ENCODE data around the gene ZRSR2. TPM values are rescaled to one million over a fixed set of nuclear protein-coding genes. Genes with fewer than 3 reads are reported as not detected.

The ZRSR2 gene
- total RNA-seq, 1 experiment from 2014 or later: 4.6 TPM

DNA sequence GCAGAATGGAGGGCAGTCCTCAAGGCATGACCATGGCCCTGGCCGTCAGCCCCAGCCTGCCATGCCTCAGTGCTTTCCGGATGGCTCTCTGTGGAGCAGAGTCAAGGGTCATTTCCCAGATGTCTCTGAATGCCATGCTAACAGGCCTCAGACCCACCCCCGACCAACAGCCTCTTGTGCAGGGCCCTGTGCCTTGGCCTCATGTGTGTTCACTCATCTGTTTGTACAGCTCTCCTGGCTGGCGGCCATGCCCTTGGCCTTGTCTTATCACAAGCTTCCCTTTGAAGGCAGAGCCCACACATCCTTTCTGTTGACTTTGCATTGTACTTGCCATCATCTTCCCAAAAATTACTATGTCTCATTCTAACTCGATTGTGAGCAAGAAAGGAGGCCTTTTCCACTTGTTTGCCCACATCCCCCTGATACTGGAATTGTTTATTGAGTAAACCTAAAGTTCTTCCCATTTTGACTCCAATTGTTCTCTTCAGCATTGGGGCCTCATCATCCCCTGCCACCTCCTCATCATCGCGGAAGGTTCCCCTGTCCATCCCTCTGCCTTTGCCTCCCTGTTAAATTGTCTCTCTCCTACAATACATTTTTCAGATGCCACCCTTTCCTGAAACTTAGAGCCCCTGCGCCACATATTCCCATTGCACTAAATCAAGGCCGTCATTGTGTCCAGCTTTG is 46.0 kb upstream of the ZRSR2 start:
- no TSS peak for BruUV-seq (replicated peaks)
- ATAC-seq: no peak

DNA sequence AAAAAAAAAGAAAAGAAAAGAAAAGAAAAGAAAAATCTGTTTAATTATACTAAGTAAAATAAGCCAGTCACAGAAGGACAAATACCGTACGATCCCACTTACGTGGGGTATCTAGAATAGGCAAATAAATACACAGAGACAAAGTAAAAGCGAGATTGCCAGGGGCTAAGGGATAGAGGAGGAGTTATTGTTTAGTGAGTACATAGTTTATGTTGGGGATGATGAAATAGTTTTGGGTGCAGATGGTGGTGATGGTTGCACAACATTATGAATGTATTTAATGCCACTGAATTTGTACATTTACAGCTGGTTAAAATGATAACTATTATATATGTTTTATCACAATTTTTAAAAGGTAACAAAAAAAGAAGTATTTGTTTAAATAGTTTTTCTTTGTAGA is 45.1 kb upstream of the ZRSR2 start:
- H3K27me3 ChIP-seq (ENCODE audit: insufficient read depth, low read length): no peaks in the 10 kb centered on the region
- DNase-seq (ENCODE audit: low read depth, low spot score) (no peak), ATAC-seq (no peak)
- no peak overlapping the region for H3K4me3 ChIP-seq (replicated peaks in 1 of 2; ENCODE audit: low read depth in 1 of 2, low read length in 2 of 2)
- ChIA-PET CTCF (no interaction called here), POLR2A (no interaction called here), RAD21 (ENCODE audit: low non-redundant PET in 1 of 2, low total read pairs in 2 of 2, uncharacterized antibody in 2 of 2, unreplicated experiment in 2 of 2) (no interaction called here)
- no peaks in the 10 kb centered on the region for H3K79me2 ChIP-seq (ENCODE audit: insufficient read depth, low read length)
- no peaks in the 10 kb centered on the region for H3K9me3 ChIP-seq (ENCODE audit: control insufficient read depth in 1 of 2, insufficient read depth in 1 of 2, low read depth in 1 of 2, low read length in 2 of 2)
- no peak overlapping the region for H3K4me2 ChIP-seq (ENCODE audit: low read length)
- H3K36me3 ChIP-seq (ENCODE audit: control insufficient read depth in 1 of 2, insufficient read depth in 2 of 2, low read length in 2 of 2): no peaks in the 10 kb centered on the region
- H3K9ac ChIP-seq (ENCODE audit: low read length): no peak overlapping the region
- no peaks in the 10 kb centered on the region for H3K4me1 ChIP-seq (ENCODE audit: control insufficient read depth in 1 of 2, insufficient read depth in 2 of 2, low read length in 2 of 2)
- H3K27ac ChIP-seq (ENCODE audit: low read depth, low read length): no peak overlapping the region
- no TSS peak for BruUV-seq (replicated peaks)
- no peak overlapping the region for H2AFZ ChIP-seq (ENCODE audit: low read depth, low read length, poor library complexity, severe bottlenecking)
- no peaks in the 10 kb centered on the region for H4K20me1 ChIP-seq (ENCODE audit: insufficient read depth)
- intact Hi-C loops (cut with micrococcal nuclease): no loop called here
- no peaks in the 10 kb centered on the region for H3K9me2 ChIP-seq (ENCODE audit: insufficient read depth)
- TF ChIP-seq, protein P1, sequence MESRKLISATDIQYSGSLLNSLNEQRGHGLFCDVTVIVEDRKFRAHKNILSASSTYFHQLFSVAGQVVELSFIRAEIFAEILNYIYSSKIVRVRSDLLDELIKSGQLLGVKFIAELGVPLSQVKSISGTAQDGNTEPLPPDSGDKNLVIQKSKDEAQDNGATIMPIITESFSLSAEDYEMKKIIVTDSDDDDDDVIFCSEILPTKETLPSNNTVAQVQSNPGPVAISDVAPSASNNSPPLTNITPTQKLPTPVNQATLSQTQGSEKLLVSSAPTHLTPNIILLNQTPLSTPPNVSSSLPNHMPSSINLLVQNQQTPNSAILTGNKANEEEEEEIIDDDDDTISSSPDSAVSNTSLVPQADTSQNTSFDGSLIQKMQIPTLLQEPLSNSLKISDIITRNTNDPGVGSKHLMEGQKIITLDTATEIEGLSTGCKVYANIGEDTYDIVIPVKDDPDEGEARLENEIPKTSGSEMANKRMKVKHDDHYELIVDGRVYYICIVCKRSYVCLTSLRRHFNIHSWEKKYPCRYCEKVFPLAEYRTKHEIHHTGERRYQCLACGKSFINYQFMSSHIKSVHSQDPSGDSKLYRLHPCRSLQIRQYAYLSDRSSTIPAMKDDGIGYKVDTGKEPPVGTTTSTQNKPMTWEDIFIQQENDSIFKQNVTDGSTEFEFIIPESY (IDR thresholded peaks at IDR 0.05; ENCODE audit: extremely low read depth, insufficient replicate concordance, low read length): no peak
- no peak for TF ChIP-seq SRF (IDR thresholded peaks at IDR 0.05; ENCODE audit: low read depth)
- TF ChIP-seq FOSL1 (IDR thresholded peaks at IDR 0.05; ENCODE audit: low read depth): no peak
- no peak for TF ChIP-seq YY1 (IDR thresholded peaks at IDR 0.05; ENCODE audit: extremely low read depth, insufficient replicate concordance, low read depth, low read length)
- no peak for TF ChIP-seq CBX3 (IDR thresholded peaks at IDR 0.05; ENCODE audit: low read depth)
- TF ChIP-seq, protein P2, sequence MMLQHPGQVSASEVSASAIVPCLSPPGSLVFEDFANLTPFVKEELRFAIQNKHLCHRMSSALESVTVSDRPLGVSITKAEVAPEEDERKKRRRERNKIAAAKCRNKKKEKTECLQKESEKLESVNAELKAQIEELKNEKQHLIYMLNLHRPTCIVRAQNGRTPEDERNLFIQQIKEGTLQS (IDR thresholded peaks at IDR 0.05): no peak
- no peak for TF ChIP-seq TCF7L2 (IDR thresholded peaks at IDR 0.05; ENCODE audit: borderline replicate concordance, extremely low read depth, insufficient read depth, insufficient read length)
- TF ChIP-seq, protein P3, sequence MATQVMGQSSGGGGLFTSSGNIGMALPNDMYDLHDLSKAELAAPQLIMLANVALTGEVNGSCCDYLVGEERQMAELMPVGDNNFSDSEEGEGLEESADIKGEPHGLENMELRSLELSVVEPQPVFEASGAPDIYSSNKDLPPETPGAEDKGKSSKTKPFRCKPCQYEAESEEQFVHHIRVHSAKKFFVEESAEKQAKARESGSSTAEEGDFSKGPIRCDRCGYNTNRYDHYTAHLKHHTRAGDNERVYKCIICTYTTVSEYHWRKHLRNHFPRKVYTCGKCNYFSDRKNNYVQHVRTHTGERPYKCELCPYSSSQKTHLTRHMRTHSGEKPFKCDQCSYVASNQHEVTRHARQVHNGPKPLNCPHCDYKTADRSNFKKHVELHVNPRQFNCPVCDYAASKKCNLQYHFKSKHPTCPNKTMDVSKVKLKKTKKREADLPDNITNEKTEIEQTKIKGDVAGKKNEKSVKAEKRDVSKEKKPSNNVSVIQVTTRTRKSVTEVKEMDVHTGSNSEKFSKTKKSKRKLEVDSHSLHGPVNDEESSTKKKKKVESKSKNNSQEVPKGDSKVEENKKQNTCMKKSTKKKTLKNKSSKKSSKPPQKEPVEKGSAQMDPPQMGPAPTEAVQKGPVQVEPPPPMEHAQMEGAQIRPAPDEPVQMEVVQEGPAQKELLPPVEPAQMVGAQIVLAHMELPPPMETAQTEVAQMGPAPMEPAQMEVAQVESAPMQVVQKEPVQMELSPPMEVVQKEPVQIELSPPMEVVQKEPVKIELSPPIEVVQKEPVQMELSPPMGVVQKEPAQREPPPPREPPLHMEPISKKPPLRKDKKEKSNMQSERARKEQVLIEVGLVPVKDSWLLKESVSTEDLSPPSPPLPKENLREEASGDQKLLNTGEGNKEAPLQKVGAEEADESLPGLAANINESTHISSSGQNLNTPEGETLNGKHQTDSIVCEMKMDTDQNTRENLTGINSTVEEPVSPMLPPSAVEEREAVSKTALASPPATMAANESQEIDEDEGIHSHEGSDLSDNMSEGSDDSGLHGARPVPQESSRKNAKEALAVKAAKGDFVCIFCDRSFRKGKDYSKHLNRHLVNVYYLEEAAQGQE (IDR thresholded peaks at IDR 0.05; ENCODE audit: low read depth): no peak
- TF ChIP-seq, protein P4, sequence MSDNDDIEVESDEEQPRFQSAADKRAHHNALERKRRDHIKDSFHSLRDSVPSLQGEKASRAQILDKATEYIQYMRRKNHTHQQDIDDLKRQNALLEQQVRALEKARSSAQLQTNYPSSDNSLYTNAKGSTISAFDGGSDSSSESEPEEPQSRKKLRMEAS (IDR thresholded peaks at IDR 0.05): no peak
- TF ChIP-seq ELF1 (IDR thresholded peaks at IDR 0.05; ENCODE audit: borderline replicate concordance, low read depth): no peak
- TF ChIP-seq ZFX (IDR thresholded peaks at IDR 0.05): no peak
- no peak for TF ChIP-seq EZH2phosphoT487 (IDR thresholded peaks at IDR 0.05; ENCODE audit: borderline replicate concordance)

More for the DNA sequence above, 46.0 kb upstream of the ZRSR2 start:
- no peak overlapping the region for H3K27ac ChIP-seq (ENCODE audit: low read depth, low read length)
- ChIA-PET CTCF (no interaction called here), RAD21 (ENCODE audit: low non-redundant PET in 1 of 2, low total read pairs in 2 of 2, uncharacterized antibody in 2 of 2, unreplicated experiment in 2 of 2) (no interaction called here), POLR2A (no interaction called here)
- H3K9ac ChIP-seq (ENCODE audit: low read length): no peak overlapping the region
- H3K36me3 ChIP-seq (ENCODE audit: control insufficient read depth in 1 of 2, insufficient read depth in 2 of 2, low read length in 2 of 2): no peaks in the 10 kb centered on the region
- no peaks in the 10 kb centered on the region for H4K20me1 ChIP-seq (ENCODE audit: insufficient read depth)
- H2AFZ ChIP-seq (ENCODE audit: low read depth, low read length, poor library complexity, severe bottlenecking): no peak overlapping the region
- no peaks in the 10 kb centered on the region for H3K9me3 ChIP-seq (ENCODE audit: control insufficient read depth in 1 of 2, insufficient read depth in 1 of 2, low read depth in 1 of 2, low read length in 2 of 2)
- no peaks in the 10 kb centered on the region for H3K9me2 ChIP-seq (ENCODE audit: insufficient read depth)
- TF ChIP-seq, protein P2 (IDR thresholded peaks at IDR 0.05): no peak
- TF ChIP-seq JUND (IDR thresholded peaks at IDR 0.05) (no peak), EGR1 (IDR thresholded peaks at IDR 0.05; ENCODE audit: low read depth) (no peak)
- DNase-seq (ENCODE audit: low read depth, low spot score): no peak
- H3K79me2 ChIP-seq (ENCODE audit: insufficient read depth, low read length): no peaks in the 10 kb centered on the region
- H3K27me3 ChIP-seq (ENCODE audit: insufficient read depth, low read length): no peaks in the 10 kb centered on the region
- no peak overlapping the region for H3K4me3 ChIP-seq (replicated peaks in 1 of 2; ENCODE audit: low read depth in 1 of 2, low read length in 2 of 2)
- intact Hi-C loops (cut with micrococcal nuclease): no loop called here
- no peak overlapping the region for H3K4me2 ChIP-seq (ENCODE audit: low read length)
- H3K4me1 ChIP-seq (ENCODE audit: control insufficient read depth in 1 of 2, insufficient read depth in 2 of 2, low read length in 2 of 2): no peaks in the 10 kb centered on the region

Measured in HCT116 (cell line).